HepG2 (cell line): ENCODE data around the gene PARP2. TPM values are rescaled to one million over a fixed set of nuclear protein-coding genes. Genes with fewer than 3 reads are reported as not detected.
A peak's percentile ranks its signal among the peaks of the same experiment; 100 is the strongest.

Experiments used
- ATAC-seq: fragments of 200-7000 bp; cut with Tn5 transposase; 3 replicates; pipeline ENCODE4 v1.9.1; 2020; ENCODE audit warnings: mild to moderate bottlenecking, moderate library complexity
- BruUV-seq: library from RNA; stranded (reverse); fragments of 400-500 nt; replicated peaks from 2 replicates; lab custom pipeline; 2021; lab: Mats Ljungman, UMichigan
- CTCF ChIA-PET: fragments of 300-600 bp; formaldehyde crosslinking; extraction: SDS; loops from one replicate; lab custom pipeline; 2021; ENCODE audit warnings: low total read pairs, inconsistent platforms, low intra/inter-chr PET ratio; lab: Yijun Ruan, JAX
- POLR2A ChIA-PET: fragments of 350-600 bp; sonication (Branson Sonifier 250); formaldehyde crosslinking; loops from one replicate; lab custom pipeline; 2020; ENCODE audit warnings: antibody characterized with exemption, inconsistent platforms; lab: Yijun Ruan, JAX
- DNase-seq: peaks from one replicate; pipeline ENCODE4 v3.0.0-alpha.2; 2015; ENCODE audit warnings: low spot score
- FAIRE-seq: peaks from 3 replicates; lab custom pipeline; 2011; peaks lifted over from hg19 to GRCh38; lab: Jason Lieb, UNC
- H2AFZ ChIP-seq: one replicate; pipeline ENCODE4 v1.6.1; 2011; ENCODE audit warnings: low read length, inconsistent platforms
- H3K27ac ChIP-seq: fragments of 300-600 bp; 3 replicates; pipeline ENCODE4 v1.8.0; 2011; ENCODE audit warnings: mixed run types, mild to moderate bottlenecking, mixed read lengths, low read length, inconsistent platforms; ENCODE audit not compliant: insufficient read depth; ENCODE audit errors: extremely low read length
- H3K27me3 ChIP-seq, 2 experiments: fragments of 200-600 bp in 1 of 2; 2 replicates in 1 of 2; 3 replicates in 1 of 2; pipeline versions ENCODE4 v1.6.0 to v1.8.0; 2011; ENCODE audit warnings: low read length in 2 of 2, mild to moderate bottlenecking in 2 of 2, moderate library complexity in 2 of 2, inconsistent platforms in 1 of 2; ENCODE audit not compliant: insufficient read depth in 2 of 2, control insufficient read depth in 1 of 2
- H3K36me3 ChIP-seq, 2 experiments: fragments of 200-600 bp in 1 of 2; replicated peaks in 1 of 2; 2 replicates in 1 of 2; 3 replicates in 1 of 2; pipeline versions ENCODE4 v1.5.1 to v1.8.0; 2011; ENCODE audit warnings: low read length in 2 of 2, inconsistent platforms in 1 of 2; ENCODE audit not compliant: insufficient read depth in 2 of 2, control insufficient read depth in 1 of 2
- H3K4me1 ChIP-seq: 2 replicates; pipeline ENCODE4 v1.5.1; 2012; ENCODE audit warnings: low read length, inconsistent platforms; ENCODE audit not compliant: insufficient read depth
- H3K4me2 ChIP-seq: 2 replicates; pipeline ENCODE4 v1.6.0; 2011; ENCODE audit warnings: low read depth, low read length, inconsistent platforms
- H3K4me3 ChIP-seq, 3 experiments: fragments of 200-600 bp in 1 of 3; sonication (generic), shearing (Covaris generic) in 1 of 3; replicated peaks in 1 of 3; 2 replicates each; pipeline ENCODE4 v1.5.1; 2011 to 2016; ENCODE audit warnings: low read length in 3 of 3, inconsistent platforms in 2 of 3, low read depth in 2 of 3, mild to moderate bottlenecking in 2 of 3, control low read depth in 1 of 3, mixed read lengths in 1 of 3; ENCODE audit not compliant: insufficient read depth in 1 of 3
- H3K79me2 ChIP-seq: one replicate; pipeline ENCODE4 v1.6.1; 2011; ENCODE audit warnings: low read length, inconsistent platforms; ENCODE audit not compliant: insufficient read depth
- H3K9ac ChIP-seq: 2 replicates; pipeline ENCODE4 v1.6.0; 2011; ENCODE audit warnings: mild to moderate bottlenecking, low read depth, low read length, inconsistent platforms; ENCODE audit not compliant: insufficient read depth
- H3K9me3 ChIP-seq: 2 replicates; pipeline ENCODE4 v1.5.1; 2012; ENCODE audit warnings: mild to moderate bottlenecking, low read length
- H4K20me1 ChIP-seq: 2 replicates; pipeline ENCODE4 v1.6.0; 2011; ENCODE audit warnings: inconsistent platforms, mild to moderate bottlenecking, low read length, moderate library complexity; ENCODE audit not compliant: insufficient read depth
- ATF7 ChIP-seq, 2 experiments: fragments of 450-650 bp in 1 of 2; sonication (generic) in 1 of 2; formaldehyde crosslinking in 1 of 2; IDR thresholded peaks; 2 replicates each; pipeline versions ENCODE4 v1.4.0 to v1.6.1; 2016 to 2020; ENCODE audit warnings: antibody characterized with exemption in 1 of 2, mild to moderate bottlenecking in 1 of 2, missing genetic modification reagents in 1 of 2
- DR1 ChIP-seq: sonication (generic); formaldehyde crosslinking; IDR thresholded peaks from 2 replicates; pipeline ENCODE4 v1.8.0; 2021; ENCODE audit warnings: mild to moderate bottlenecking, missing genetic modification reagents, inconsistent platforms
- FOXA1 ChIP-seq, 2 experiments: fragments of 450-650 bp in 1 of 2; sonication (generic) in 1 of 2; formaldehyde crosslinking in 1 of 2; IDR thresholded peaks; 2 replicates each; pipeline versions ENCODE4 v1.4.0 to v1.6.1; 2016 to 2020; ENCODE audit warnings: missing genetic modification reagents in 1 of 2
- HOXA5 ChIP-seq: sonication (generic); formaldehyde crosslinking; IDR thresholded peaks from 2 replicates; pipeline ENCODE4 v1.4.0; 2020; ENCODE audit warnings: missing genetic modification reagents
- IRX3 ChIP-seq: sonication (generic); formaldehyde crosslinking; IDR thresholded peaks from 2 replicates; pipeline ENCODE4 v1.8.1; 2023; ENCODE audit warnings: mild to moderate bottlenecking, low read depth, missing genetic modification reagents, borderline replicate concordance
- LCORL ChIP-seq, 2 experiments: fragments of 450-650 bp in 1 of 2; sonication (generic) in 1 of 2; formaldehyde crosslinking in 1 of 2; IDR thresholded peaks; 2 replicates each; pipeline versions ENCODE4 v1.5.0 to v1.6.1; 2017 to 2020; ENCODE audit warnings: antibody characterized with exemption in 1 of 2, missing genetic modification reagents in 1 of 2
- NONO ChIP-seq, 2 experiments: fragments of 450-650 bp in 1 of 2; sonication (generic) in 1 of 2; formaldehyde crosslinking in 1 of 2; IDR thresholded peaks in 1 of 2; conservative IDR thresholded peaks in 1 of 2; 2 replicates each; pipeline versions ENCODE4 v1.6.1 to v1.8.0; 2017 to 2022; ENCODE audit warnings: mild to moderate bottlenecking in 1 of 2, missing genetic modification reagents in 1 of 2, moderate library complexity in 1 of 2
- SMAD1 ChIP-seq: sonication (generic); formaldehyde crosslinking; IDR thresholded peaks from 2 replicates; pipeline ENCODE4 v1.4.0; 2020; ENCODE audit warnings: missing genetic modification reagents, low read depth, mild to moderate bottlenecking, borderline replicate concordance
- SRSF4 ChIP-seq: fragments of 200-400 bp; formaldehyde crosslinking; IDR thresholded peaks from one replicate; pipeline ENCODE4 v1.6.1; 2018; ENCODE audit warnings: mild to moderate bottlenecking, low read depth, low read length, moderate library complexity; ENCODE audit not compliant: poor library complexity, severe bottlenecking
- TBX3 ChIP-seq: fragments of 450-650 bp; IDR thresholded peaks from 2 replicates; pipeline ENCODE4 v1.6.1; 2017; ENCODE audit warnings: antibody characterized with exemption, mild to moderate bottlenecking, inconsistent platforms, borderline replicate concordance
- TEAD3 ChIP-seq: optimal IDR thresholded peaks from 2 replicates; pipeline ENCODE3; 2016; ENCODE audit warnings: borderline replicate concordance
- ZMYM2 ChIP-seq: sonication (generic); formaldehyde crosslinking; IDR thresholded peaks from 2 replicates; pipeline ENCODE4 v1.8.0; 2022; ENCODE audit warnings: mild to moderate bottlenecking, missing genetic modification reagents
- ZNF12 ChIP-seq: sonication (generic); formaldehyde crosslinking; IDR thresholded peaks from 2 replicates; pipeline ENCODE4 v1.5.0; 2020; ENCODE audit warnings: missing genetic modification reagents
- ZNF652 ChIP-seq: IDR thresholded peaks from 2 replicates; pipeline ENCODE4 v1.6.1; 2016; ENCODE audit warnings: low read depth, borderline replicate concordance
- WGBS: methylation state at CpG from one replicate; pipeline ENCODE4 v1.1.6; 2017; ENCODE audit warnings: low lambda C conversion rate; 5-methylcytosine and 5-hydroxymethylcytosine counted together
- in situ Hi-C: cut with HindIII; loops from 2 replicates; pipeline ENCODE4 v1.10.0; 2017; ENCODE audit warnings: low pct_unique_long_range_greater_than_20kb; ENCODE audit not compliant: extremely low pct_ligation_motif_present
- intact Hi-C: fragments of 100-400 bp; cut with micrococcal nuclease; formaldehyde crosslinking; loops from one replicate; pipeline ENCODE4 v1.10.0; 2022; ENCODE audit not compliant: unreplicated experiment
- polyA plus RNA-seq, 8 experiments: library from polyadenylated mRNA; depleted of rRNA in 3 of 8; stranded (reverse) in 7 of 8; unstranded in 1 of 8; fragments of >200 nt; fragmentation: Illumina TruSeq in 4 of 8; extraction: Trizol in 4 of 8; gene quantifications; 2 replicates each; pipeline versions ENCODE4 v1.2.1 to v1.2.3, GENCODE V29; 2011 to 2016; ENCODE audit warnings: low read depth in 4 of 8, missing spikeins in 1 of 8, mixed read lengths in 1 of 8; ENCODE audit not compliant: insufficient read depth in 1 of 8
- total RNA-seq, 5 experiments: library from RNA; depleted of rRNA; stranded (reverse); fragments of >200 nt; fragmentation: Illumina TruSeq; extraction: Trizol; gene quantifications; 2 replicates each; pipeline ENCODE4 v1.2.3, GENCODE V29; 2016; ENCODE audit warnings: low read depth in 1 of 5

Gene PARP2
- total and polyA plus RNA-seq, 2 of the 13 experiments (the other 11 are each of a cell fraction or from before 2014, with no cell fraction given), result 37.3 to 38.4 TPM

DNA sequence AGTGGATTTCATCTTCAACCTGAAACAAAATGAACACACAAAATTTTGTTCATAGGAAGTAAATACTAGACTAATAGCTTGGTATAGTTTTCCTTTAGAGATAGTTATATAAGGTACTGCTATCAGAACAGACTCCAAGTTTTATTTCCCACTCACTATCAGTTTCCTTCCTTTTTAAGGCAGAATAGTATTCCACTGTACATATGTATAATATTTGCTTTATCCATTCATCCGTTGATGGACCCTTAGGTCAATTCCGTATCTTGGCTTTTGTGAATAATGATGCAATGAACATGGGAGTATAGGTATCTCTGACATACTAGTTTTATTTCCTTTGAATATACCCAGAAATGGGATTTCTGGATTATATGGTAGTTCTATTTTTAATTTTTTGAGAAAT, 14.1 kb upstream of the PARP2 start:
- in situ Hi-C loops, result loop anchor here (5.0 to 25.0 kb wide), 4 partner anchors 133 to 658 kb away; partner anchors contain the start of genes ANG, APEX1, METTL17 and OSGEP
- ATAC-seq (no peak), DNase-seq (no peak), FAIRE-seq (no peak)
- Histone ChIP-seq H3K4me1 (peaks cover 61% of the 10 kb centered on the region), H3K27ac (no peak overlapping the region), H3K4me2 (no peak overlapping the region), H3K36me3 (peaks cover 7 to 37% of the 10 kb centered on the region in 2 experiments), H4K20me1 (peaks cover 37% of the 10 kb centered on the region), H3K9ac (no peak overlapping the region), H3K9me3 (no peaks in the 10 kb centered on the region), H3K27me3 (no peaks in the 10 kb centered on the region; a peak in 1 of 5 replicates), H3K4me3 (no peak overlapping the region), H2AFZ (no peak overlapping the region), H3K79me2 (peaks cover 73% of the 10 kb centered on the region)
- TF ChIP-seq ATF7 (IDR thresholded peaks at IDR 0.05), result peak; percentile 4; the same call in 1 of the 2 replicates
- TF ChIP-seq ATF7 (CRISPR knock-in tag; IDR thresholded peaks at IDR 0.05), result no peak
- TF ChIP-seq ZMYM2 (CRISPR knock-in tag), result no peak
- TF ChIP-seq LCORL (IDR thresholded peaks at IDR 0.05), result no peak
- no peak for TF ChIP-seq LCORL (CRISPR knock-in tag; IDR thresholded peaks at IDR 0.05)
- TF ChIP-seq SRSF4, result no peak
- TF ChIP-seq DR1 (CRISPR knock-in tag), result no peak
- no TSS peak for BruUV-seq
- ChIA-PET POLR2A (interaction anchor here (3.3 to 9.8 kb wide), 2 partner anchors 13 to 132 kb away, joined by 15 to 139 read pairs; partner anchors contain the start of genes PARP2 and PIP4P1), CTCF (no interaction called here)
- intact Hi-C loops, result loop anchor here (5.0 kb wide), 1 partner anchor 83 kb away; the partner anchor contains the start of gene TEP1
- WGBS, result 71% methylated on average over 2 of the region's 2 CpGs

- Histone ChIP-seq H4K20me1 (peaks cover 37% of the 10 kb centered on the region), H3K79me2 (peaks cover 68% of the 10 kb centered on the region), H3K36me3 (peaks cover 3 to 24% of the 10 kb centered on the region in 2 experiments), H2AFZ (no peak overlapping the region), H3K27ac (peak overlapping the region; percentile 7), H3K4me3 (peak overlapping the region; percentile 13 to 57 (median 51)), H3K9ac (peak overlapping the region; percentile 24), H3K4me2 (peak overlapping the region; percentile 71), H3K27me3 (no peaks in the 10 kb centered on the region; a peak in 1 of 5 replicates), H3K4me1 (peaks cover 73% of the 10 kb centered on the region), H3K9me3 (no peaks in the 10 kb centered on the region)
- POLR2A ChIA-PET, result interaction anchor here (2.0 to 9.8 kb wide), 4 partner anchors 11 to 282 kb away, joined by 5 to 139 read pairs (median 12); partner anchors contain the start of genes APEX1, OSGEP, PARP2 and PIP4P1
- BruUV-seq, result no TSS peak
- WGBS, result 3% methylated on average over 2 of the region's 2 CpGs
- DNase-seq (peak; percentile 23), ATAC-seq (no peak), FAIRE-seq (no peak)
- in situ Hi-C loops (loop anchor here (25.0 kb wide), 2 partner anchors 131 to 656 kb away; partner anchors contain the start of genes APEX1, METTL17, OSGEP and PIP4P1), intact Hi-C loops (no loop called here)
- CTCF ChIA-PET, result no interaction called here
- TF ChIP-seq NONO (IDR thresholded peaks at IDR 0.05) (no peak), NONO (CRISPR knock-in tag; conservative IDR thresholded peaks at IDR 0.05) (no peak), IRX3 (CRISPR knock-in tag) (no peak), HOXA5 (CRISPR knock-in tag) (no peak), SMAD1 (CRISPR knock-in tag) (no peak), TBX3 (no peak), FOXA1 (IDR thresholded peaks at IDR 0.05) (no peak), FOXA1 (CRISPR knock-in tag; IDR thresholded peaks at IDR 0.05) (peak; percentile 51; the same call in 1 of the 2 replicates), TEAD3 (no peak), ZNF652 (CRISPR knock-in tag) (0 out of 2 replicates have a peak, but pooled peaks have one; percentile 19), ZNF12 (CRISPR knock-in tag) (no peak)
Measured at GRCh38 chr14:20331053-20331613, 12.3 kb upstream of the PARP2 start.
